ENCODE results near the gene ZC3H18. TPM values are rescaled to one million over a fixed set of nuclear protein-coding genes. Genes with fewer than 3 reads are reported as not detected.
A peak's percentile ranks its signal among the peaks of the same experiment; 100 is the strongest.

The ZC3H18 gene
- polyA plus RNA-seq, 1 donor = 34.0 TPM

DNA sequence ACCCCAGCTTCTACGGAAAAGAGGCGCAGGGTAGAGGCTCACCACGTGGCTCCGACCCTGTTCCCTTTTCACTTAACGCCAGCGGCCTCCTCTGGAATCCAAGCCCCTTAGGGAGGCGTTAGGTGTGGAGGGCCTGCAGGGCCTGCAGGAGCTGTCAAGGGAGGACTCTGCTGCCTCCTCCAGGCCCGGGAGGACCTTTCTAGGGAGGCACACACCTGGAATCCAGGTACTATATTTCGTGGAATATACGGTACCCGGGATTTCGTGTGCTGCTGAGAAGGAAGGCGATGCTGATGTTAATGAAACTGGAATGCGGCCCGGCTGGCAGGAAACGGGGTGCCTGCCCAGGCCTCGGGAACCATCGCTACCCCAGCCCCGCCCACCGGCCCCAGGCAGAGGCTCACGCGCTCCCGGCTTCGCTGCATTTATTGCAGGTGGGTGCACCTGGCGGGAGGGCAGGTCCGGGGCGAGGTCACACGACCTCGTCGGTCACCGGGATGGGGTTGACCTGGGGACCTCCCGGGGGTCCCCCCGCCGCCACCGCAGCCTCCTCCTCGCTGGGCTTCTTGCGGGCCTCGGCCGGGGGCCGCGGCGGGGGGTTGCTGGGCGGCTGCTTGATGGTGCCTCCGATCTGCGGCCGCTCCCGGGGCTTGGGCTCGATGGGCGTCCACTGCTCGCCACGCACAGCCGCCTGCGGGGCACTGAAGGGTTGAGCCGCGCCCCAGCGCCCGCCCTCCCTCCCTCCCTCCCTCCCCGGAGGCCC is 72.9 kb downstream of the ZC3H18 start:
- DNase-seq = no peak

DNA sequence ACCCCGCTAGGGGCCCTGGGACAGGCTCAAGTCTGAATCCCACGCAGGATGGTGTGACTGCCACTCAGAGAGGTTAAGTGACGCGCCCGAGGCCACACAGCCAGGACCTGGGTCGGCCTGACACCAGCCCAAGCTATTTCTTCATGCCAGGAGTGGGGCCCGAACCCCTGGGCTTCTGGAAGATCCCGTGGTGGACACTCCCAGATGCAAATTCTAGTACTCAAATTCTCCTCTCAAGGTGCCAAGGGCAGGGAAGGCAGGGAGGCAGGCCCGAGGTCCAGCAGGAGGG is 73.4 kb downstream of the ZC3H18 start:
- no peak for DNase-seq

DNA sequence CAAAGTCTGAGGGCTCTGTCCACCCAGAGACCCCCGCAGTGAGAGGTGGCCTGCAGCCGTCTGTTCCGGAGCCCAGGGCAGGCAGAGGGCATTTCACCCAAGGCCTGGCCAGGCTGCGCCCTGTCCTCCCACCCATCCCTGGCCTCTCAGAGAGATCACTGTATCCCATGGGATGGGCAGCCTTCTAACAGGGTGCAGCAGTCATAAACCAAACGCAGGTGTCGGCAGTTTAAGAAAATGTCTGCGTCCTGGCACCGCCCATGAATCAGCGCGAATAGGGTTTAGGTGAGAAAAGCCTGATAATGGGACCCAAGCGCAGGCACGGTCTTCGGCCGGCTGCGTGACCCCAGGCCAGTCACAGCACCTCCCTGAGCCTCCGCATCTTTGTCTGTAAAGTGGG is 75.3 kb downstream of the ZC3H18 start:
- no peak for DNase-seq

DNA sequence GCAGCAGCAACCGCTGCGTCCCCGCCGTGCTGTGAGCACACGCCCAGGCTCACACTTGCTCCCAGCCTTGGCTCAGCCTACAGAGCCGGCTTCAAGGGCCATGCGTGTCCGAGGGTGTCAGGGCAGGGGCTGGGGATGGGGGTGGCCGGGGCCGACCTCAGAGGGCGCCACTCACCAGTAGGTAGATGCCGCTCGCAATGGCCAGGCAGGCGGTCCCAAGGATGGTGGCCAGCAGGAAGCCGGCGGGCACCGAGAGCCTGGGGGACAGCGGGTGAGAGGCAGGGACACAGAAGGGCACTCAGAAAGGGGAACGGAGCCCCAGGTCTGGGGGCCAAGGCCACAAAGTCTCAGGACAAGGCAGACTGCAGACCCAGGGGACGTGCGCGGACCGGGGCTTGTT is 75.7 kb downstream of the ZC3H18 start:
- DNase-seq = no peak

DNA sequence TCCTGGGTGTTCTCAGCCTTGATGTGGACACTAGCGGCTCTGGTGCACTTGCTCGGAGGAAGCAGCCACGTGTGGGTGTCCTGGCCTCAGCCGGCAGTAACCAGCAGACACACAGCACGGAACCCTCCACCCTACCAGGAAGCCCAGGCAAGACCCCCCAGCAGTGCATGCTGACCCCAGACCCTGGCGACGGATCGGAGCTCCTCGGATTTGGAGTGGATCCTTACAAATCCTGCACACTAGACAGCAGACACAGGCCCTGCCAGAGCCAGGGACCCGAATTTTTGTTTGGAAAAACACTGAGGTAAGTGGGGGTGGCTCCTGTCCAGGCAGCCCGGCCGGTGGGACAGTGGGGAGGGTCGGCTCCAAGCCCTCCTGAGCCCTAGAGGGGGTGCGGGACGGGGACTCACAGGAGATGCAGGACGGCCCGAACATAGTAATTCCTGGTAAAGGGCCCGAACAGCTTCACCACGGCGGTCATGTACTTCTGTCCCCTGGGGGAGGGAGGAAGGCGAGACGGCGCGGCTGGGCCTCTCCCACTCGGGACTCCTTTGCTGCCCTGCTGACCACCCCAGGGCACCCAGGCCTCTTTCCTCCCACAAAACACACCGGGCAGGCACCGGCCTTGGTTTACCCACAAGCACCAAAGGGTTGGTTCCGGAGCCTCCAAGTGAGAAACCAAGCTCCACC is 76.3 kb downstream of the ZC3H18 start:
- no peak for DNase-seq

DNA sequence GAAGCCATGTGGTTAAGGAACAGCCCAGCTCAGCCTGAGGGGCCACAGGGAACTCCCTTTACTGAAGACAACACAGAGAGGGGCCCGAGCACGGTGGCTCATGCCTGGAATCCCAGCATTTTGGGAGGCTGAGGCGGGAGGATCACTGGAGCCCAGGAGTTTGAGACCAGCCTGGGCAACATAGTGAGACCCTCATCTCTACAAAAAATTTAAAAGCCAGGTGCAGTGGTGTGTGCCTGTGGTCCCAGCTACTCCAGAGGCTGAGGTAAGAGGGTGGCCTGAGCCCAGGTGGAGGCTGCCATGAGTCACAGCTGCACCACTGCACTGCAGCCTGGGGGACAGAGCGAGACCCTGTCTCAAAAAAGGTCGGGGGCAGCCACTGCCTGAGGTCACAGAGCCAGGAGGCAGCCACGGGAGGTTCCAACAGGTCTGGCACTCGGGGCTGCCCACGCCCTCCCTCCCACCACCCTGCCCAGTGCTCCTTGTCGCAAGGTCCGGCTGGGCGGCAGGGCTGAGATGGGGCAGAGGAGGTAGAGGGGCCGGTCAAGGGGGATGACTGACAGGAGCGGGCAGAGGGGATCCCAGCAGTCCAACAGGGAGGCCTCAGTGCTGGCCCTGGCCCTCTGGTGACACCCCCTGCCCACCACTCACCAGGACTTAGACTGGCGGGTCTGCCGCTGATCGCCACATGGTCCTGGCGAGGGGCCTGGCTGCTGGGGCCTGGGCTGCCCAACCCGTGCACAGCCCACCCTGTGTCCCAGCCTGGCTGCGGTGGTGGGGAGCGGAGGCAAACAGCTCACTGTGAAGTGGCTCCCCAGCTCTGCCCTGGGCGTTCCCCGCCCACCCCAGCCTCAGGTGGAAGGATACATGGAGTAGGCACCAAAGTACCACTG is 77.2 kb downstream of the ZC3H18 start:
- DNase-seq = no peak

DNA sequence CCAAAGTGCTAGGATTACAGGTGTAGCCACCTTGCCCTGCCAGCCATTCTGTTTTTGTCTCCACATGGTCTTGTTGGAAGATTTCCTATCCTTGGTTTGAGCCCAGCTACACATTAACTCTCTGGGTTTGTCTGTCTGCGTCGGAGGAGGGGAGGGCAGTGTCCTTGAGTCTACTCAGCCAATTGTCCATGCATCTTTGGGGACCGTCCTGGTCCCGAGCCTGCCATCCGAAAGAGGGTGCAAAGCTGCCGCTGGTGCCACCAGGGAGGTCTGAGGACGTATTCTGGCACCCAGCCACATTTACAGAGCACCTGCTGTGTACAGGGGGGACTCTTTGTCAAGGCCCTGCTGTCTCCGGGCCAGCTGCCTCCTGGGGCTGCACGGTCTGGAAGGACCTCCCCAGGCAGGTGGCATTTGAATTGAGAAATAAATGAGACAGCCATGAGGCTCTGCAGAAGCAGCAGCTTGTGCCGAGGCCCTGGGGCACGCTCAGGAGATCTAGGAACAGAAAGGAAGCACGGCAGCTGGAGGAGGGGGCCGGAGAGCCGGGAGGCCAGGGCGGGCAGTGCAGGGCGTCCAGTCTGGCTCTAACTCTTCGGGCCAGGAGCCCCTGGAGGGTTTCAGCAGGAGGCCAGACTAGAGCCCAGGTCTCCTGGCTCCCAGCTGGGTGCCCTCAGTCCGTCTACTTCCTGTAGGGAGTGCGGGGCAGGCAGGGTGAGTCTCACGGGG is 79.2 kb downstream of the ZC3H18 start:
- no peak for DNase-seq

DNA sequence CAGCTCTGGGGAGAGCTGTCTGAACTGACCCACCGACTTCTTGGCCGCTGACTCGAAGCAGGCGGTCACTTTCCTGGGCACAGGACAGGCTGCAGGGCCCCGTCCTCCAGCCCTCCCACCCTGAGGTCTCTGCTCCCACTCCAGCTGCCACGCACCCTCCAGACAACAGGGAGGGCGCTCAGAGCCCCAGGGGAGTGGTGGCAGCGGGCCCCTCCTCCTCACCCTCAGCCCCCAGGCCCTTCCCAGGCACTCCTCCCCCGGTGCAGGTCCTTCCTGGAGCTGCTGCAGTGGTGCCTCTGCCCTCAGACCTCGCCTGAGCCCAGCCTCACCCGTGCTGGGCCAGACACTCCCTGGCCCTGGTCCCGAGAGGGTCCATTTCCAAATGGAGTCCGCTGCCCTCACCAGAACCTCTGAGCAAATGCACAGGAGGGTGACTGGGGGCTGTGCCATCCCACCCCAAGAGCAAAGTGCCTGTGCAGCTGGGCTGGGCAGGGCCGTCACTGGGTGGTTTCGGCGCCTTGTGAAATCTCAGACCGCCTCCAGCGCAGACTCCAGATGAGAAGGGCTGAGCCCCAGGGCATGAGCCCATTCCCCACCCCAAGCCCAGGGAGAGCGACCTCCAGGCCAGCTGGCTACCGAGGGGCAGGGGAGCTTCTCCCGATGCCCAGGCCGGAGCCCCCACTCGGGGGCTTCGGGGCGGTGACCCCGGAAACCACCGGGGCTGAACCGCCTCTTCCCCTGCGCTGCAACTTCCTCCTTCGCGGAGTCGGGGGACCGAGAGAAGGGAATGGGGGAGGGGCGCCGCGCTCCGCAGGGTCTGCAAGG is 79.9 kb downstream of the ZC3H18 start:
- DNase-seq = peak; percentile 30

DNA sequence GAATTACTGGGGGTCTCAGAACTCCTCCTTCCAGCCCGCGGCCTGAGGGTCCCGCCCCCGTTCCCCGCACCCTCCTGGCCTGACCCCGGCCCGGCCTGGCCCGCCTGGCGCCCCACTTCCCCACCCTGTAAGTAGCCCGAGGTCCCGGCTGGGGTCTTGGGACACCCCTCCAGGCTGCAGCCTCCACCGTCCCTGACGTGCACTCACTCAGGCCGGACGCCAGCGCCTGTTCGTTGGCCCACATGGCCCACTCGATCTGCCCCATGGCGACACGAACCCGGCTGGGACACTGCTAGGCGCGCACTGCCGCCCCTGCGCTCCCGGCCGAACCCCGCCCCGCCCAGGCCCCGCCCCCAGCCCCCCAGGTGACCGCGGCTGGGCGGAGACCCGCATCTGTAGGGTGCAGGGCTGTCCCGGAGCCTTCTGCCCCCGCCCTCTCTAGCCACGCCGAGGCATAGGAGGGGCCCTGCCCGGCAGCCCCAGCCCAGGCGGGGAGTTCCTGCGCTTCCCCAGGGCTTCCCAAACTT is 80.6 kb downstream of the ZC3H18 start, which contains the start of gene CYBA:
TSS of gene CYBA (minus strand) at position 305 of the 527 bp plus-strand sequence. CDS start at position 265, 40 bp downstream.
- DNase-seq = peak; percentile 45

DNA sequence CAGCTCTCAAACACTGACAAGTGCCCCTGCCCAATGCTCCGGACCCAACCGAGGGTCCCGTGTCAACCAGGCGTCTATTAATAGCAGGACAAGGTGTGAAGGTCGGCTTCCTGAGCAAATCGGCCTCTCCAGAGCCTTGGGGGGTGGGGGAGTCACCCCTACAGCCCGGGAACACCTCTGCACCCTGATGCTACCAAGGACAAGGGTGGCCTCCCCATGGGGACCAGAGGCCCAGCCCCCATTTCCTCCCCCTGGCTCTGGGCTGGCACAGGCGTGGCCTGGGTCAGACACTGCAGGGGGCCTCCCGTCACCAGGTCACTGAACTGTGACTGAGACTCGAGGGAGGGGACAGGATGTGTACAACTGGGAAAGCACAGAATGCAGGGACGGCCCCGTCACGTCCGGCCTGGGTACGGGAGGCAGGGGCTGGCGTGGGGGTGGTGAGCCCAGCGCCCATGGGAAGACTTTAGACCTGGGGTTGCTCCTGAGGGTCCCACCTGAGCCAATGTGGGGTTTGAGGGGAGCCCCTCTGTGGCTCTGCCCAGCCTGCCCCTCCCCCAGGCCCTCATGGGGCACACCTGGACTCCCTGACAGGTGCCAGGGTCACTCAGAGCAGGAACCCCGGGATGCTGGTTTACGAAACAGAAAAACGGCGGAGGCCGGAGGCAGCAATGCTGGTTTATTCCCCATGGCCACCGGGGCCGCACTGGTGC is 81.2 kb downstream of the ZC3H18 start:
- peak; percentile 42 for DNase-seq

DNA sequence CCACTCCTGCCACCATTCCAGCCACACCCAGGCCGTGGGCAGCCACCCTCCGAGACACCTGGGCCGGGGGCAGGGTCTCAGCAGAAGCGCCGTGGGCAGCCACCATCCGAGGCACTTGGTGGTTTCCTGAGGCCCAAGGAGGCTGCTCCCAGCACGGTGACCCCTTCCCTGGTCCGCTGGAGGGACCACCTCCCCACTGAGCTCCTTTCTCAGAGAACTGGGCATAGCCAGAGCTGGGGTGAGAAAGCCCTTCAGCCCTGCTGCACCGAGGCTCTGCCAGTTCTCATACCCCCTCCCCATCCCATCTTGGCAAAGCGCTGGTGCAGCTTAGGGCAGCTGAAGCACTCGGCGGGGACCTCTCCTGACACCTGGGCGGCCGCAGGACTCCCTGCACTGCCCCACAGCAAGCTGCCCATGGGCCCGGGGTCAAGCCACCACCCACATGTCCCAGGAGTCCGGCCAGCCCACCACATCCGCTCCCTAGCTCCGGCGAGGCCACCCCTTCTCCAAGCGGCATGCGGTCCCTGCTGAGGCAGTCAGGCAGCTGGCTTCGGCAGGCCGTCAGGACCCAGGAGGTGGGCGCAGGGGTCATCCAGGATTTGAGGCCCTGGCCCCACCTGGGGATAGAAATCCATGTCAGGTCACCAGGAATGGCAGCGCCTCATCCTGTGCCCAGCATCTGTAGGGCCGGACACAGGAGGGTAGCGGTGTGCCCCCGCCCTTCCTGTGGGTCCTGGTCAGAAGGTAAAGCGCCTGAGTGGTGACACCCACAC is 82.0 kb downstream of the ZC3H18 start:
- DNase-seq = no peak

DNA sequence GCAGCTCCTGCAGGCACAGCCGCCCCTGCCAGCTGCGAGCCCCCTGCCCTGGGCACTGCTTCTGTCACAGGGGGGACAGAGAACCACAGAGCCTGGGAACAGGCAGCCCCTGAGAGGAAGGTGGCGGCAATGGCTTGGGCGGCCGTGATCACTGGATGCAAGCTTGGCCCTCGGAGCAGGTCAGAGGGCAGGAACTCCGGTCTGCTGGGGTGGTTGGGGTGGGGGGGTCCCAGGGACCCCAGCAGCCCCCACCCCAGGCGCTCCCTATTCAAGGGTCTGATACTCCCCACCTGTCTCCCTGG is 82.5 kb downstream of the ZC3H18 start:
- DNase-seq = no peak

DNA sequence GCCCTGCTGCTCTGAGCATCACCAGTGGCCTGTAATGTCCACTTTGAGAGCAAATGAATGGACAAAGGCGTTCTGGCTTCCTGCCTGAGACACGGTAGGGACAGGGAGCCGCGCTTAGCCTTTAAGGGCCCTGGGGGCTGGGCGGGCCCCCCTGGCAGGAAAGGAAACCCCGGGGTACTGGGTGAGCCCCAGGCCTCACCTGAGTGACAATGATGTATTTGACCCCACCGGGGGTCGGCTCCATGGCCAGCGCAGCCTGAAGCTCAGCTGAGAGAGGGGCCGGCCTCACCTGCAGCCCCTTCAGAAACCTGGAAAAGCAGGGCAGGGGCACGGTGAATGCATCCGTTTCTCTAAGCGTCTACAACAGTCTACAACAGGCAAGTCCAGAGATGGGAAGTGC is 82.9 kb downstream of the ZC3H18 start:
- no peak for DNase-seq

DNA sequence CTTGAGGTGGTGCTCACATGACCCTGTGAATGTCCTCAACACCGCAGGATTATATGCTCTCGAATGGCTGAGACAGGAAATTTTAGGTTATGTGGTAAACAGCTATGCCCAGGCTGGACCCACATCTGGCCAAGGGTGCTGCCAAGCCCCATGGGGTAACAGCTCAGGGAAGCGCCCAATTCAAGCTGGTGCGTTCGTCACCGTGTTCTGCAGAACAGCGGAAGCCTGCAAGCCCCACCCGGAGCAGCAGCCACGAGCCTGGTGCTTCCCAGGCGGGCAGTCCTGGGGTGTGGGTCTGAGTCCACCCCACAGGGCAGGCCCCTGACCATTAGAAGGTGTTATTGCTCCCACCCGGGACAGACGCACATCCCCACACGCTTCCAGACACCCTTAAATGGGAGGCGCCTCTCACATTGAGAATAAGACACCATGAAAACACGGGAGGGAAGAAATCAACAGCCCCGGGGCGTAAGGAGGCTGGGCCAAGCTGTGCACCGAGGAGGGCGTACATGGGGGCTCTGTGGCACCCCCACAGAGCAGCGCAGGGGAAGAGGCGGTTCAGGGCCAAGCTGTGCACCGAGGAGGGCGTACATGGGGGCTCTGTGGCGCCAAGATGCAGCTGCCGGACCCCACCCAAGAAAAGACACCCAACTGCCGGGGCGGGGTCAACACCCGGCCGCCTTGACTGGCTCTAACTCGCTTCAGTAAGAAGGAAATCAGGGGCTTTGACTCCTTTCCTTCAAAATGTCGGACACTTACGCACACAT is 83.6 kb downstream of the ZC3H18 start:
- DNase-seq = no peak

DNA sequence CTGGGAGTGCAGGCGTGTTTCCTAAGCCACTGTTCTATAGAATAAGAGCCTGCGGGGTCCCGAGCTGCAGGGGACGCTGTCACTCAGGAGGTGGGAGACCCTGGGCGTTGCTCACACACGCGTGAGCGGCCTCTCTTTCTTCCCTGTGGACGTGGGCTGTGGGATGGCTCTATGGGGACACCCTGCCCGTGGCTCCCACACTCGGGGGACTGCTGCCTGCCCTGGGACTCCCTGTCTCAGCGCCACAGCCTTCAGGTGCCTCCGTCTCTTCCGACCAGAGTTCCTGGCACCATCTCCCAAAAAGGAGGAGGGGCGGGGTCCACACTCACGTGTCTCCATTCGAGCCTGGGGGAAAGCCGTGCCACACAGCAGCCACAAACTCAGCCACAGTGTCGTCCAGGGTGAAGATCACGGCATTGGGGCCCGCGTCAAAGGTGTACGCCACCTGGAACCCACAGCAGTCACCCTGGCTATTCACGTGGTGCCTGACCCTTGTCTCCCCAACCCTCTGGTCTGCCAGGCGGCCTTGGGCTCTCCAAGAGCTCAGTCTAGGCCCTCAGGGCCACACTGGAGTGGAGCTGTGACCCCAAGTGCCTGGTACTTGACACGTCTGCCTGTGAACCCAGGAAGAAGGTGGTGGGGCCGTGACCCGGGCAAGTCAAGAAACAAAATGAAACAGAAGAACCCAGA is 84.3 kb downstream of the ZC3H18 start:
- DNase-seq = no peak

DNA sequence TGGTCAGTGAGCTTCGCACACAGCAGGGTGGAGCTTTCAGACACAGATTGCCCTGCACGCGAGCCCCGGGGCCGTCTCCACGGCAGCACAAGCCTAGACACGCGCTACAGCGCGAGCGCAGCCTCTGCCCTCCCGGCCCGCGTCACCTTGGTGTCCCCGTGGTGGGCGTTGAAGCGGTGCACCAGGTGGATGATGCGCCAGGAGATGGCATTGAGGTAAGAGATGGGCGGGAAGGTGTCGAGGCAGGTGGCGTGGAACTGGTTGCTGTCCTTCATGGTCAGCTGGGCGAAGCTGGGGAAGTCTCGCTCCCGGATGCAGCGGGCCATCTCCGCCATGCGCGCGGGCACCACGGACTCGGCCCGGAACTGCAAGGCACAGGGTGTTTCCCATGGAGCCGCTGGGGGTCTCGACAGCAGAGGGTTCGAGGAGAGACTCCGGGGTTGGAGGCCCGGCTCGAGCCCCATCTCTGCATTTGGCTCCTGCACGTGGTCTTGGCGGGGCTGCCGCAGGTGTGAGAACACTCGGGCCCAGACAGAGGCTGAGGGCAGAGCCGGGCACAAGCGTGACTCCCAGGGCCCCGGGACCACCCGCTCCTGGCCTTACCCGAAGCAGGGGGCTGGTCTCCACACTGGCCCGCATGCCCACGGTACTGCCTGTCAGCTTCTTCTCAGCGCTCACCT is 85.0 kb downstream of the ZC3H18 start:
- no peak for DNase-seq

DNA sequence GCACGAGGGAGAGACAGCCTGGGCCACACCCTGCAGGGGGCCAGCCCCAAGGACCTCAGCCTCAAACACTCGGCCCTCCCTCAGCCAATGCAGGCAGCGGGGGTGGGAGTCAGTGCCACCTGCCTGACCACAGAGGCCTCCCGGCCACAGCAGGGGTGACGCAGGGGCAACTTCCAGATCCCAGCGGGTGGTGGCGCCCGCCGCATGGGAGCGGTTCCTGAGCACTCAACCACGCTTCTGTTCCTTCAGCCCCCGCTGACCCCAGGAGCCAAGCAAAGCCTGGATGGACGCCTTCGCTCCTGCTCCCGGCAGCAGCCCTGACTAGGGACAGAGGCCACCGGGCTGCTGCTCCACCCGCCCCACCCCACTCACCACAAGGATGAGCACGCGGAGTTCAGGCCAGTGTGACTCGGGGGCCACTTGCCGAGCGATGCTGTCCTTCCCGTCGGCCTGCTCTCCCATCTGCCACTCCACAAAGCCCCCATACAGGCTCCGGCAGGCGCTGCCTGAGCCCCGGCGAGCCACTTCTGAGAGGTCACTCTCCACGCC is 85.6 kb downstream of the ZC3H18 start:
- DNase-seq = no peak
